ENCODE results near the gene HSFX2. TPM values are rescaled to one million over a fixed set of nuclear protein-coding genes. Genes with fewer than 3 reads are reported as not detected.
"Not testable (repeated sequence)": the region's sequence is repeated elsewhere in the genome, so short reads cannot be mapped to it uniquely, and the experiment has no call there.

Gene HSFX2
- total RNA-seq, 1 experiment from 2014 or later, result 2.1 TPM

- DNase-seq; H3K27me3 Mint-ChIP-seq (ENCODE audit: unreplicated experiment); H3K4me3 Mint-ChIP-seq (ENCODE audit: low read depth, unreplicated experiment); H3K36me3 Mint-ChIP-seq (ENCODE audit: insufficient read depth, unreplicated experiment); BruUV-seq (replicated peaks); H3K4me1 Mint-ChIP-seq (ENCODE audit: low read depth, unreplicated experiment); intact Hi-C loops (cut with micrococcal nuclease; ENCODE audit: unreplicated experiment); H3K27ac Mint-ChIP-seq (ENCODE audit: unreplicated experiment); CTCF ChIA-PET; H3K9me3 Mint-ChIP-seq (ENCODE audit: low read depth, unreplicated experiment): not testable (repeated sequence)
These were observed 4.1 kb downstream of the HSFX2 start for GRCh38 chrX:149590993-149591392.

GRCh38 chrX:149587359-149587758 is 7.8 kb downstream of the HSFX2 start, which contains the start of gene MAGEA9B:
Gene MAGEA9B (minus strand): TSS chrX:149587459. CDS start chrX:149583179, 4,280 bp downstream.
- H3K4me3 Mint-ChIP-seq (ENCODE audit: low read depth, unreplicated experiment); intact Hi-C loops (cut with micrococcal nuclease; ENCODE audit: unreplicated experiment); H3K9me3 Mint-ChIP-seq (ENCODE audit: low read depth, unreplicated experiment); CTCF ChIA-PET; BruUV-seq (replicated peaks); H3K27ac Mint-ChIP-seq (ENCODE audit: unreplicated experiment); H3K36me3 Mint-ChIP-seq (ENCODE audit: insufficient read depth, unreplicated experiment); H3K27me3 Mint-ChIP-seq (ENCODE audit: unreplicated experiment); H3K4me1 Mint-ChIP-seq (ENCODE audit: low read depth, unreplicated experiment); DNase-seq: not testable (repeated sequence)

- BruUV-seq (replicated peaks); DNase-seq; H3K9me3 Mint-ChIP-seq (ENCODE audit: low read depth, unreplicated experiment); H3K27ac Mint-ChIP-seq (ENCODE audit: unreplicated experiment); CTCF ChIA-PET; H3K27me3 Mint-ChIP-seq (ENCODE audit: unreplicated experiment); H3K36me3 Mint-ChIP-seq (ENCODE audit: insufficient read depth, unreplicated experiment); H3K4me1 Mint-ChIP-seq (ENCODE audit: low read depth, unreplicated experiment); H3K4me3 Mint-ChIP-seq (ENCODE audit: low read depth, unreplicated experiment); intact Hi-C loops (cut with micrococcal nuclease; ENCODE audit: unreplicated experiment): not testable (repeated sequence)
These were observed 9.5 kb downstream of the HSFX2 start for GRCh38 chrX:149585631-149586030.

GRCh38 chrX:149573456-149573855 is 21.7 kb downstream of the HSFX2 start:
- BruUV-seq (replicated peaks); H3K27ac Mint-ChIP-seq (ENCODE audit: unreplicated experiment); H3K27me3 Mint-ChIP-seq (ENCODE audit: unreplicated experiment); H3K9me3 Mint-ChIP-seq (ENCODE audit: low read depth, unreplicated experiment); CTCF ChIA-PET; H3K36me3 Mint-ChIP-seq (ENCODE audit: insufficient read depth, unreplicated experiment); H3K4me3 Mint-ChIP-seq (ENCODE audit: low read depth, unreplicated experiment); DNase-seq; H3K4me1 Mint-ChIP-seq (ENCODE audit: low read depth, unreplicated experiment); intact Hi-C loops (cut with micrococcal nuclease; ENCODE audit: unreplicated experiment): not testable (repeated sequence)

- Mint-ChIP-seq H3K4me1 (ENCODE audit: low read depth, unreplicated experiment) (peaks cover 7% of the 10 kb centered on the region), H3K4me3 (ENCODE audit: low read depth, unreplicated experiment) (no peak overlapping the region)
These were observed 22.4 kb downstream of the HSFX2 start for GRCh38 chrX:149572743-149573142.

GRCh38 chrX:149571770-149572169 is 23.3 kb downstream of the HSFX2 start:
- no peak overlapping the region for H3K27ac Mint-ChIP-seq (ENCODE audit: unreplicated experiment)
- H3K4me3 Mint-ChIP-seq (ENCODE audit: low read depth, unreplicated experiment), result no peak overlapping the region
- TF ChIP-seq CTCF (IDR thresholded peaks at IDR 0.05; ENCODE audit: unreplicated experiment), result no peak
- DNase-seq, result no peak
- BruUV-seq (replicated peaks), result no TSS peak
- intact Hi-C loops (cut with micrococcal nuclease; ENCODE audit: unreplicated experiment), result no loop called here
- H3K27me3 Mint-ChIP-seq (ENCODE audit: unreplicated experiment), result no peaks in the 10 kb centered on the region
- CTCF ChIA-PET, result no interaction called here
- H3K36me3 Mint-ChIP-seq (ENCODE audit: insufficient read depth, unreplicated experiment), result no peaks in the 10 kb centered on the region
- peaks cover 7% of the 10 kb centered on the region for H3K4me1 Mint-ChIP-seq (ENCODE audit: low read depth, unreplicated experiment)
- H3K9me3 Mint-ChIP-seq (ENCODE audit: low read depth, unreplicated experiment), result no peaks in the 10 kb centered on the region

More at GRCh38 chrX:149572743-149573142, 22.4 kb downstream of the HSFX2 start:
- Mint-ChIP-seq H3K27ac (ENCODE audit: unreplicated experiment) (no peak overlapping the region), H3K36me3 (ENCODE audit: insufficient read depth, unreplicated experiment) (no peaks in the 10 kb centered on the region), H3K9me3 (ENCODE audit: low read depth, unreplicated experiment) (no peaks in the 10 kb centered on the region), H3K27me3 (ENCODE audit: unreplicated experiment) (no peaks in the 10 kb centered on the region)
- TF ChIP-seq CTCF (IDR thresholded peaks at IDR 0.05; ENCODE audit: unreplicated experiment), result no peak
- CTCF ChIA-PET, result no interaction called here
- intact Hi-C loops (cut with micrococcal nuclease; ENCODE audit: unreplicated experiment), result no loop called here
- no TSS peak for BruUV-seq (replicated peaks)
- DNase-seq, result no peak

All from Calu3 (cell line).